ENCODE results near the gene CUZD1. TPM values are rescaled to one million over a fixed set of nuclear protein-coding genes. Genes with fewer than 3 reads are reported as not detected.

Gene CUZD1
- total RNA-seq, 1 experiment from 2014 or later, result 17.2 TPM

DNA sequence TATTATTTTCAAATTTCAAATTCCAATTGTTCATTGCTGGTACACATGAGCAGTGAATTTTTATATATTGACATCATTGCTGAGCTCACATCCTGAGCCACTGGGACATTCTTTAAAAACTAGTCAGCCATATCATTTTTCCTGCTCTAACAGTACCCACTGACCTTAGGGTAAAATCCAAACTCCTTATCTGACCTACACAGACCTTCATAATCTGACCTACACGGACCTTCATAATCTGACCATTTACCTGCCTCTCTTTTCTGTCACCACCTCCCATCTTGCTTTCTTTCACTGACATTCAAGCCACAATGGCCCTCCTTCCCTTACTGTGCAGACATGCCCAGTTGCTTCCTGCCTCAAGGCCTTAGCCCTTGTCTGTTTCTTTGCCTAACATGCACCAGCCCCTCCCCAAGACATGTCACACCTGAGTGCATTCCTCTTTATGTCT lies 16.1 kb upstream of the CUZD1 start:
- Histone ChIP-seq H3K4me1 (ENCODE audit: insufficient read depth, low read length) (no peaks in the 10 kb centered on the region), H3K4me2 (ENCODE audit: insufficient read depth, insufficient read length, low read length) (no peak overlapping the region), H2BK120ac (ENCODE audit: low read depth, low read length, poor library complexity, severe bottlenecking) (no peak overlapping the region), H2AFZ (ENCODE audit: low read length) (no peak overlapping the region), H3K27me3 (ENCODE audit: insufficient read depth, low read length) (no peaks in the 10 kb centered on the region), H3K18ac (ENCODE audit: insufficient read length, low read depth, low read length) (no peak overlapping the region), H3K79me2 (ENCODE audit: insufficient read depth, low read length) (no peaks in the 10 kb centered on the region), H3K9me3 (ENCODE audit: control insufficient read depth, low read depth, low read length) (peaks cover 2% of the 10 kb centered on the region), H3T11ph (ENCODE audit: low read length) (no peak overlapping the region), H4K91ac (ENCODE audit: insufficient read length, low read depth, low read length) (no peak overlapping the region), H3K23me2 (ENCODE audit: insufficient read length, low read depth, low read length, poor library complexity, severe bottlenecking) (no peaks in the 10 kb centered on the region), H2AK5ac (ENCODE audit: insufficient read length, low read length) (no peak overlapping the region), H3K56ac (ENCODE audit: insufficient read length, low read depth, low read length) (no peak overlapping the region), H4K20me1 (ENCODE audit: control insufficient read depth, insufficient read depth, insufficient read length) (no peaks in the 10 kb centered on the region), H3K9ac (ENCODE audit: extremely low read depth, insufficient read length, low read length) (no peak overlapping the region), H3K14ac (ENCODE audit: insufficient read depth, low read length) (peak overlapping the region; percentile 39; the same call in 1 of the 2 replicates), H2BK12ac (ENCODE audit: insufficient read length, low read depth, low read length) (no peak overlapping the region), H3K27ac (ENCODE audit: insufficient read length, low read depth, low read length) (no peak overlapping the region), H3K23ac (ENCODE audit: insufficient read length, low read depth, low read length) (no peak overlapping the region), H4K8ac (replicated peaks; ENCODE audit: insufficient read length, low read depth, low read length) (no peak overlapping the region), H2BK20ac (ENCODE audit: low read depth, low read length, poor library complexity, severe bottlenecking) (no peak overlapping the region), H2BK5ac (ENCODE audit: insufficient read length, low read length) (no peak overlapping the region), H4K5ac (ENCODE audit: insufficient read length, low read depth, low read length) (no peak overlapping the region), H2BK15ac (ENCODE audit: low read depth, low read length) (no peak overlapping the region), H3K4ac (ENCODE audit: low read depth, low read length) (no peak overlapping the region), H3K79me1 (ENCODE audit: insufficient read depth, low read depth, low read length, poor library complexity, severe bottlenecking) (no peaks in the 10 kb centered on the region)
- Mint-ChIP-seq H3K27ac (no peak overlapping the region; a peak in 1 of 7 replicates), H3K4me3 (no peak overlapping the region), H3K36me3 (ENCODE audit: insufficient read depth in 1 of 3, low read depth in 3 of 3) (peaks cover 6 to 7% (median 7%) of the 10 kb centered on the region in 3 experiments; a peak in 6 of 7 replicates), H3K9me3 (peaks cover 10 to 13% of the 10 kb centered on the region in 2 experiments), H3K4me1 (peaks cover 6 to 14% of the 10 kb centered on the region in 2 experiments), H3K27me3 (ENCODE audit: low read depth) (no peaks in the 10 kb centered on the region; the same call in 1 of the 2 replicates)
- TF ChIP-seq, protein P1, sequence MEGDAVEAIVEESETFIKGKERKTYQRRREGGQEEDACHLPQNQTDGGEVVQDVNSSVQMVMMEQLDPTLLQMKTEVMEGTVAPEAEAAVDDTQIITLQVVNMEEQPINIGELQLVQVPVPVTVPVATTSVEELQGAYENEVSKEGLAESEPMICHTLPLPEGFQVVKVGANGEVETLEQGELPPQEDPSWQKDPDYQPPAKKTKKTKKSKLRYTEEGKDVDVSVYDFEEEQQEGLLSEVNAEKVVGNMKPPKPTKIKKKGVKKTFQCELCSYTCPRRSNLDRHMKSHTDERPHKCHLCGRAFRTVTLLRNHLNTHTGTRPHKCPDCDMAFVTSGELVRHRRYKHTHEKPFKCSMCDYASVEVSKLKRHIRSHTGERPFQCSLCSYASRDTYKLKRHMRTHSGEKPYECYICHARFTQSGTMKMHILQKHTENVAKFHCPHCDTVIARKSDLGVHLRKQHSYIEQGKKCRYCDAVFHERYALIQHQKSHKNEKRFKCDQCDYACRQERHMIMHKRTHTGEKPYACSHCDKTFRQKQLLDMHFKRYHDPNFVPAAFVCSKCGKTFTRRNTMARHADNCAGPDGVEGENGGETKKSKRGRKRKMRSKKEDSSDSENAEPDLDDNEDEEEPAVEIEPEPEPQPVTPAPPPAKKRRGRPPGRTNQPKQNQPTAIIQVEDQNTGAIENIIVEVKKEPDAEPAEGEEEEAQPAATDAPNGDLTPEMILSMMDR (conservative IDR thresholded peaks at IDR 0.05), result no peak
- DNase-seq, result no peak
- WGBS (ENCODE audit: extremely low coverage, insufficient read length, low lambda C conversion rate), result no CpG with 5 or more reads among the region's 1 CpG

All from H9 (cell line).